ENCODE measurements around the gene PHYH.
A peak's percentile ranks its signal among the peaks of the same experiment; 100 is the strongest.
"Not testable (repeated sequence)": the region's sequence is repeated elsewhere in the genome, so short reads cannot be mapped to it uniquely, and the experiment has no call there.

Gene PHYH

DNA sequence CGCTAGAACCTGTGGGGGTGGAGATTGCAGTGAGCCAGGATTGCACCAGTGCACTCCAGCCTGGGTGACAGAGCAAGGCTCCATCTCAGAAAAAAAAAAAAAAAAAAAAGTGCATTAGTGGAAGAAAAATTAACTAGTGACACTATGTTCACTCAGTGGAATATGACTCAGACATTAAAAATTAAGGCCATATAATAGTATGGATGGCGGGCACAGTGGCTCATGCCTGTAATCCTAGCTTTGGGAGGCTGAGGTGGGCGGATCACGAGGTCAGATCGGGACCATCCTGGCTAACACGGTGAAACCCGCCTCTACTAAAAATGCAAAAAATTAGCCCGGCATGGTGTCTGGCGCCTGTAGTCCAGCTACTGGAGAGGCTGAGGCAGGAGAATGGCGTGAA is 3.4 kb downstream of the PHYH start:
- Histone ChIP-seq H3K27me3 (ENCODE audit: insufficient read depth, low read length) (peaks cover 7% of the 10 kb centered on the region), H3K4me1 (ENCODE audit: insufficient read depth, low read length) (peaks cover 4% of the 10 kb centered on the region), H3K4me3 (ENCODE audit: low read length) (no peak overlapping the region), H3K9ac (ENCODE audit: low read depth, low read length) (no peak overlapping the region), H3K36me3 (ENCODE audit: insufficient read depth, low read length) (no peaks in the 10 kb centered on the region), H3K27ac (ENCODE audit: low read depth, low read length) (no peak overlapping the region), H3K9me3 (ENCODE audit: insufficient read depth, low read depth, low read length) (no peaks in the 10 kb centered on the region)
- WGBS, result 94% methylated on average over 10 of the region's 10 CpGs

DNA sequence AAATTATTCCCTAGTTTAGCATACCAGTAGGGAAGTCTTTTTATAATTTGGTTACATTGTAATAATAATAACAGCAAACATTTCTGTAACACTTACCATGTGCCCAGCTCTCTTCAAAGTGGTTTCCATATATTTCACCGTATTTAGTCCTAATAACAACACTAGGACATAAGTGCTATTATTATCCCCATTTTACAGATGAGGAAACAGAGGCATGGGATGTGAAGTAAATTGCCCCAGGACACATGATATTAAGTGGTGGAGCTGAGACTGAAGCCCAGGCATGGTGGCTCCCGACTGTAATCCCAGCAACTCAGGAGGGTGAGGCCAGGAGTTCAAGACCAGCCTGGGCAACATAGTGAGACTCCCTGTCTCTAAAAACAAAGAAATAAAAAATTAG is 5.1 kb downstream of the PHYH start:
- 97% methylated on average over 2 of the region's 2 CpGs for WGBS
- no peaks in the 10 kb centered on the region for H3K9me3 ChIP-seq (ENCODE audit: insufficient read depth, low read depth, low read length)
- no peaks in the 10 kb centered on the region for H3K36me3 ChIP-seq (ENCODE audit: insufficient read depth, low read length)
- no peak overlapping the region for H3K27ac ChIP-seq (ENCODE audit: low read depth, low read length)
- no peak overlapping the region for H3K4me3 ChIP-seq (ENCODE audit: low read length)
- no peak overlapping the region for H3K9ac ChIP-seq (ENCODE audit: low read depth, low read length)
- peaks cover 7% of the 10 kb centered on the region for H3K27me3 ChIP-seq (ENCODE audit: insufficient read depth, low read length)
- H3K4me1 ChIP-seq (ENCODE audit: insufficient read depth, low read length), result peaks cover 4% of the 10 kb centered on the region

DNA sequence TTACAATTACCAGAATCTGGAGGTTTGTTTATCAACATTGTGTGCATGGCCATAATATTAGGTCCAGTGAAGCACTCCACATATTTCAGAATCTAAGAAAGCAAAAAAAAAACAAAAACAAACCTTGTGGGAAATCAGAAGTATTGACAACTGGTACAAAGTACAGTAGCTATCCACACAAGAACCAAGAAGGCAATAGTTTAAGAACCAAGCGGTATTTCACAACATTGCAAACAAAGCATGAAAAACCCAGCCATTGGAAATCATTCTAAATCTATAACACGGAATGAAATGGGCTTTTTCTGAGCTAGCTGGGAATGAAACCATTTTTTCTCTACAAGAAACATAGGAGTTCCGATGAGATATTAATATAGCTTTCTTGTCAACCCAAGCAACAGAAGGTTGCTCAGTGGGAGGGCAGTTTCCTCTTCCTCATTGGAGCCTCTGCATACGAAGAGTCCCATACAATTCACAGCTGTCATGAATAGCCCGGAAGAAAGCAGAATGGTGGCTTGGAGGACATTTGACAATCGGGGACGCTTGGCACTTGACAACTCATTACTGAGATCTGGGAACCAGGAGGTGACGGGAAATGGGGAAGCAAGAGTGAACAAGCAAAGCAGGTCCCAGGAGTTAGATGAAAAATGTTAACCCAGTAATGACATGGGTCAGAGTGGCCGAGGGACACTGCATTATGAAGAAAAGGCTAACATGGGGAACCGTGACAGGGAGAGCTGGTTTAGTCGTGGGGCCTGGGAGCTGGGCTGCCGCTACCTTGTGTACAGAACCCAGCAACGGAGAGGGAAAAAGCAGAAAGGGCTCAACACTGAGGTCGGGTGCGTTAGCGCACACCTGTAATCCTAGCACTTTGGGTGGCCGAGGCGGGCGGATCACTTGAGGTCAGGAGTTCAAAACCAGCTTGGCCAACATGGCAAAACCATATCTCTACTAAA is 7.8 kb downstream of the PHYH start:
- no peaks in the 10 kb centered on the region for H3K9me3 ChIP-seq (ENCODE audit: insufficient read depth, low read depth, low read length)
- H3K36me3 ChIP-seq (ENCODE audit: insufficient read depth, low read length), result no peaks in the 10 kb centered on the region; the same call in 1 of the 2 replicates
- H3K27ac ChIP-seq (ENCODE audit: low read depth, low read length), result no peak overlapping the region
- H3K9ac ChIP-seq (ENCODE audit: low read depth, low read length), result no peak overlapping the region
- WGBS, result 88% methylated on average over 19 of the region's 19 CpGs
- no peak overlapping the region for H3K4me3 ChIP-seq (ENCODE audit: low read length)
- no peaks in the 10 kb centered on the region for H3K27me3 ChIP-seq (ENCODE audit: insufficient read depth, low read length)
- H3K4me1 ChIP-seq (ENCODE audit: insufficient read depth, low read length), result no peaks in the 10 kb centered on the region

DNA sequence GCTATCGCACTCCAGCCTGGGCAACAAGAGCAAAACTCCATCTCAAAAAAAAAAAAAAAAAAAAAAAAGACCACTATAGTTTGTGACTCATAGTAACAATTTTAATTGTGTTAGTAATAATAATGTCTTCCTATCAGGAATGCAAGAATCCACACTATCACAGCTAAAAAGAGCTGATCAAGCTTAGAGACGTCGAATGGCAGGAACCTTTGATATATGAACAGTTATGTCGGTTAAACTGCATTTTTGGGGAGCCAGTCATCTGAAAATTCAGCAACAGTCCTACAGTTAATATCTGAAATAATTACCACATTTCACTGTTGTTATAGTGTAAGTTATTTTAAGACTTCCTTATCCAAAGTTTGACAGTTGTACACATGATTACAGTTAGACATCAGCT is 8.8 kb downstream of the PHYH start:
- no peak overlapping the region for H3K9ac ChIP-seq (ENCODE audit: low read depth, low read length)
- no peaks in the 10 kb centered on the region for H3K27me3 ChIP-seq (ENCODE audit: insufficient read depth, low read length)
- H3K4me3 ChIP-seq (ENCODE audit: low read length), result no peak overlapping the region
- no peak overlapping the region for H3K27ac ChIP-seq (ENCODE audit: low read depth, low read length)
- 97% methylated on average over 3 of the region's 4 CpGs for WGBS
- no peaks in the 10 kb centered on the region for H3K9me3 ChIP-seq (ENCODE audit: insufficient read depth, low read depth, low read length)
- no peaks in the 10 kb centered on the region; the same call in 1 of the 2 replicates for H3K36me3 ChIP-seq (ENCODE audit: insufficient read depth, low read length)
- no peaks in the 10 kb centered on the region for H3K4me1 ChIP-seq (ENCODE audit: insufficient read depth, low read length)

DNA sequence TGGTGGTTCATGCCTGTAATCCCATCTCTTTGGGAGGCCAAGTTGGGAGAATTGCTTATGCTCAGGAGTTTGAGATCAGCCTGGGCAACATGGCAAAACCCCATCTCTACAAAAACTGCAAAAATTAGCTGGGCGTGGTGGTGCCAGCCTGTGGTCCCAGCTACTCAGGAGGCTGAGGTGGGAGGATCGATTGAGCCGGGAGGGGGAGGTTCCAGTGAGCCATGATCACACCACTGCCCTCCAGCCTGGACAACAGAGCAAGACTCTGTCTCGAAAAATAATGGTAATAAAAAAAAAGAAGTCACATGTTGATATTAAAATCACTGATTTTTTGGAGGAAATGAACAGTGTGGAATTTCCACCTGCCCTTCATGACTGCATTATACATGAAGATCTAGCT is 15.8 kb downstream of the PHYH start:
- Histone ChIP-seq H3K9ac (ENCODE audit: low read depth, low read length) (no peak overlapping the region), H3K27me3 (ENCODE audit: insufficient read depth, low read length) (no peaks in the 10 kb centered on the region), H3K4me3 (ENCODE audit: low read length) (no peak overlapping the region), H3K36me3 (ENCODE audit: insufficient read depth, low read length) (no peaks in the 10 kb centered on the region; the same call in 1 of the 2 replicates), H3K4me1 (ENCODE audit: insufficient read depth, low read length) (no peaks in the 10 kb centered on the region), H3K27ac (ENCODE audit: low read depth, low read length) (no peak overlapping the region), H3K9me3 (ENCODE audit: insufficient read depth, low read depth, low read length) (no peaks in the 10 kb centered on the region)
- 90% methylated on average over 4 of the region's 4 CpGs for WGBS

DNA sequence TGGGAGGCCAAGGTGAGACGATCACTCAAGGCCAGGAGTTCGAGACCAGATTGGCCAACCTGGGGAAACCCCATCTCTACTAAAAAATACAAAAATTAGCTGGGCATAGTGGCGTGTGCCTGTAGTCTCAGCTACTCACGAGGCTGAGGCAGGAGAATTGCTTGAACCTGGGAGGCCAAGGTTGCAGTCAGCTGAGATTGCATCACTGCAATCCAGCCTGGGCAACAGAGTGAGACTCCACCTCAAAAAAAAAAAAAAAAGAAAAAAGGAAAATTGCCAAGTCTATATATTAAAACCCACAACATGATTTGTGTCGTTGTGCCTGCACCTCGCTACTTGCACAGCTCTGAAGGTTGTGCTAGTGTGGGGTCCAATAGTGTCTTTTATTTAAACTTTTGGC is 17.5 kb downstream of the PHYH start:
- not testable (repeated sequence) for H3K36me3 ChIP-seq (ENCODE audit: insufficient read depth, low read length); H3K9ac ChIP-seq (ENCODE audit: low read depth, low read length); H3K27ac ChIP-seq (ENCODE audit: low read depth, low read length); H3K27me3 ChIP-seq (ENCODE audit: insufficient read depth, low read length); H3K9me3 ChIP-seq (ENCODE audit: insufficient read depth, low read depth, low read length); H3K4me3 ChIP-seq (ENCODE audit: low read length); H3K4me1 ChIP-seq (ENCODE audit: insufficient read depth, low read length)
- WGBS, result 89% methylated on average over 6 of the region's 6 CpGs

DNA sequence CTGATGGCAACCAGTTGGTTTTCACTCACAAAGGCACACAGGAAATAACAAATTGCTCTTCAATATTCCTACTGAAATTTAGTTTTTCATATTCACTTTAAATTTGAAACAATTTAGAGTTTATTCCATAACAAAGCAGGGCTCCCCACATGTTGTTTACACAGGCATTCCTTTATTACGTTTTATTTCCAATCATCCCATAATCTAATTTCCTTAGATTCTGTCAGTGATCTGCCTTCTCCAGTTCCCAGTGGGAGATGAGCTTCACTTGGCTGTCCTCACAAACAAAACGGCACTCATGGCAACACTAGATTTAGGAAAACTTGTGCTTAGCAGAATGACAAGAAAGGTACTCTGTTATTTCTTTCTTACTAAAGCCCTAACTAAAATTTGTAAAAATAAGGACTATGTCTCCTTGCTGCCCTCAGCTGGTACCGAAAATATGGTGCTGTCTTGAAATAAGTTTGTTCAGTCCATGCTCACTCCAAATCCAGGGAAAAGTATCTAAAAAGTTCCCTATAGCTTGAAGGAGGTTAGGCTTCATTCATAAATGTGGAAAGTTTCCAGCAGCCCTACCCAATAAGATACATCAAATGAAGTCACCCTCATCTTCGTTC is 23.0 kb downstream of the PHYH start:
- Histone ChIP-seq H3K36me3 (ENCODE audit: insufficient read depth, low read length) (no peaks in the 10 kb centered on the region), H3K27me3 (ENCODE audit: insufficient read depth, low read length) (no peaks in the 10 kb centered on the region), H3K4me1 (ENCODE audit: insufficient read depth, low read length) (peaks cover 6% of the 10 kb centered on the region; the same call in 1 of the 2 replicates), H3K27ac (ENCODE audit: low read depth, low read length) (no peak overlapping the region), H3K4me3 (ENCODE audit: low read length) (no peak overlapping the region), H3K9me3 (ENCODE audit: insufficient read depth, low read depth, low read length) (no peaks in the 10 kb centered on the region), H3K9ac (ENCODE audit: low read depth, low read length) (no peak overlapping the region)
- WGBS, result 96% methylated on average over 3 of the region's 4 CpGs

DNA sequence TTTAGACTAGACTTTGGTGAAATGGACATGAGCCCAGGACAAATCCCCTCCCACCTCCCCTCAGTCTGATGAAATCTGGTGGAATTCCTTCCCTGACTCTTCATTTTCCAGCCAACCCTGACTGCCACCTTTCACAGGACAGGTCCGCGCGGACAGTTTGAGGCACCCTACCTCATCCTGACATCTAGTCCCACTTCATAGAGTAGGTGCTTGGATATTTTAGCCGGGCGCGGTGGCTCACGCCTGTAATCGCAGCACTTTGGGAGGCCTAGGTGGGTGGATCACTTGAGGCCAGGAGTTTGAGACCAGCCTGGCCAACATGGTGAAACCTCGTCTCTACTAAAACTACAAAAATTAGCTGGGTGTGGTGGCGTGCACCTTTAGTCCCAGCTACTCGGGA is 23.7 kb downstream of the PHYH start:
- H3K4me1 ChIP-seq (ENCODE audit: insufficient read depth, low read length), result peaks cover 11% of the 10 kb centered on the region
- H3K27me3 ChIP-seq (ENCODE audit: insufficient read depth, low read length); H3K27ac ChIP-seq (ENCODE audit: low read depth, low read length); H3K9me3 ChIP-seq (ENCODE audit: insufficient read depth, low read depth, low read length); H3K36me3 ChIP-seq (ENCODE audit: insufficient read depth, low read length); H3K9ac ChIP-seq (ENCODE audit: low read depth, low read length); H3K4me3 ChIP-seq (ENCODE audit: low read length): not testable (repeated sequence)
- 98% methylated on average over 11 of the region's 11 CpGs for WGBS

DNA sequence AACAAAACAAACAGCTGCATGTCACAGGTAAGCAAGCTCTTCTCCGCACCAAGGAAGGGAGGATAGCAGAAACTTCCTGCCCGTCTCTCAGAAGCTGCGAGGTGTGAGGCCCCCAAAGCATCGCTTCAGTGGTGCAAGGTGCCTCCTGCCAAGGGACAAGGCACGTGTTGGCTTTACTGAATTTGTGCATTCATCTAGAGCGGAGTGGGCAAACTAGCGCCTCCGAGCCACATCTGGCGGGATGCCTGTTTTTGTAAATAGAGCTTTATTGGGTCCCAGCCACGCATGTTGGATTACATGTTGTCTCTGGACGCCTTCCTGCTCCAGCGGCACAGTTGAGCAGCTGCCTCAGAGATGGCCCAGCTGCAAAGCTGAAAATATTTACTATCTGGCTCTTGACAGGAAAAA is 27.7 kb downstream of the PHYH start:
- Histone ChIP-seq H3K4me1 (ENCODE audit: insufficient read depth, low read length) (peaks cover 16% of the 10 kb centered on the region), H3K9ac (ENCODE audit: low read depth, low read length) (0 out of 2 replicates have a peak overlapping the region, but pooled peaks have one; percentile 25), H3K27ac (ENCODE audit: low read depth, low read length) (no peak overlapping the region), H3K9me3 (ENCODE audit: insufficient read depth, low read depth, low read length) (0 out of 2 replicates have a peak, but pooled peaks cover 2% of the 10 kb centered on the region), H3K27me3 (ENCODE audit: insufficient read depth, low read length) (no peaks in the 10 kb centered on the region), H3K36me3 (ENCODE audit: insufficient read depth, low read length) (no peaks in the 10 kb centered on the region), H3K4me3 (ENCODE audit: low read length) (no peak overlapping the region)
- WGBS, result 86% methylated on average over 12 of the region's 12 CpGs

DNA sequence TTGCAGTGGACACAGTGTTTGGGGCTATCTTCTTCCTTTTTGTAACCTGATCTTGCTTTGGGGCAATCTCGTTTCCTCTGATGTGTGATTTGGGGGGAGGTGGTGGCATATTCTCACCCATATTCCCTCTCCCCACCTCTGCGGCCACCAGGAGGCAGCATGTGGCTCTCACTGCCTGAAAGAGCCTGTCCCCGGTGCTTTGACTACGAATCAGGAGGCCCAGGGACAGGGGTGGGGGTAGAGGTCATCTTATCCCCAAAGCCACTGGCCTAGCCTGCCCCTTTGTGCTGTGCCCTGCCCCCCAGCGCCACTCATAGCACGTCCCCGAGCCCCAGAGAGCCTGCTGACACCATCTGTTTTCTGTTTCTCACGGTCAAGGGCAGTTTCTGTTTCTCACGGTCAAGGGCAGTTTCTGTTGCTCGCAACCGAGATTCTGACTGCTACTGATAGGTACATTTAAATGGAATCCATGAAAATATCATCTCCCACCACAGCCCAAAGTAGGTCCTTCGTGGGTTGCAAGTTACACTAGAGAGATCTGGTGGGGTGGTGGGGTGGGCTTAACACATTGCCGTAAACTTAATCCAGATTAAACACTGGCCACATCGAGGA is 28.2 kb downstream of the PHYH start:
- Histone ChIP-seq H3K36me3 (ENCODE audit: insufficient read depth, low read length) (no peaks in the 10 kb centered on the region), H3K9me3 (ENCODE audit: insufficient read depth, low read depth, low read length) (0 out of 2 replicates have a peak, but pooled peaks cover 2% of the 10 kb centered on the region), H3K4me3 (ENCODE audit: low read length) (no peak overlapping the region), H3K27me3 (ENCODE audit: insufficient read depth, low read length) (no peaks in the 10 kb centered on the region), H3K27ac (ENCODE audit: low read depth, low read length) (no peak overlapping the region), H3K4me1 (ENCODE audit: insufficient read depth, low read length) (peaks cover 16% of the 10 kb centered on the region), H3K9ac (ENCODE audit: low read depth, low read length) (0 out of 2 replicates have a peak overlapping the region, but pooled peaks have one; percentile 25)
- WGBS, result 38% methylated on average over 11 of the region's 14 CpGs
